GM12872 (cell line): ENCODE data around the gene RBM45.

Experiments
- TF ChIP-seq, protein P1 (sequence below): IDR thresholded peaks from 3 replicates; pipeline ENCODE4 v1.5.1; 2011; ENCODE audit warnings: low read depth, mild to moderate bottlenecking, low read length, moderate library complexity; ENCODE audit not compliant: insufficient read depth

Gene RBM45

DNA sequence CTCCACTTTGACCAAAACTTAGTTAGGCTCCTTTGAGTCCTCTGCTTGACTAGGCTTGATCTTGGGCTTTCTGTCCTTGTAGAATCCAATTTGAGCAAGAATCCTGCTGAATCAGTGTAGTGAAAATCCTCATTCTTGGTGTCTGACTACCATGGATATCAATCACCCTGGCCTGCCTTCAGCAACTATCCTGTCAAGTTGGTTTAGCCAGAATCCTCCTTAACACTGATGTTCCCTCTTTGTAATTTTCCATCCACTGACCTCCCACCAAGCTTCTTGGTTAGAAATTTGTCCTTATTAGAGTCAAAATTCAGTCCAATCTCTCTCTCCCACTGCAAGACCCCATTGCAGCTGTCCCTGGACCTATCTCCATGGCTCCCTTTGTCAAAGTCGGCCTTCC is 494 bp upstream of the RBM45 start:
- TF ChIP-seq, protein P1, sequence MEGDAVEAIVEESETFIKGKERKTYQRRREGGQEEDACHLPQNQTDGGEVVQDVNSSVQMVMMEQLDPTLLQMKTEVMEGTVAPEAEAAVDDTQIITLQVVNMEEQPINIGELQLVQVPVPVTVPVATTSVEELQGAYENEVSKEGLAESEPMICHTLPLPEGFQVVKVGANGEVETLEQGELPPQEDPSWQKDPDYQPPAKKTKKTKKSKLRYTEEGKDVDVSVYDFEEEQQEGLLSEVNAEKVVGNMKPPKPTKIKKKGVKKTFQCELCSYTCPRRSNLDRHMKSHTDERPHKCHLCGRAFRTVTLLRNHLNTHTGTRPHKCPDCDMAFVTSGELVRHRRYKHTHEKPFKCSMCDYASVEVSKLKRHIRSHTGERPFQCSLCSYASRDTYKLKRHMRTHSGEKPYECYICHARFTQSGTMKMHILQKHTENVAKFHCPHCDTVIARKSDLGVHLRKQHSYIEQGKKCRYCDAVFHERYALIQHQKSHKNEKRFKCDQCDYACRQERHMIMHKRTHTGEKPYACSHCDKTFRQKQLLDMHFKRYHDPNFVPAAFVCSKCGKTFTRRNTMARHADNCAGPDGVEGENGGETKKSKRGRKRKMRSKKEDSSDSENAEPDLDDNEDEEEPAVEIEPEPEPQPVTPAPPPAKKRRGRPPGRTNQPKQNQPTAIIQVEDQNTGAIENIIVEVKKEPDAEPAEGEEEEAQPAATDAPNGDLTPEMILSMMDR, result no peak

GRCh38 chr2:178114462-178114861 is 2.2 kb downstream of the RBM45 start:
- TF ChIP-seq, protein P1, result no peak

- TF ChIP-seq, protein P1, result no peak
Measured at GRCh38 chr2:178115271-178115670, 3.0 kb downstream of the RBM45 start.

GRCh38 chr2:178117725-178118124 is 5.5 kb downstream of the RBM45 start:
- TF ChIP-seq, protein P1, result no peak

DNA sequence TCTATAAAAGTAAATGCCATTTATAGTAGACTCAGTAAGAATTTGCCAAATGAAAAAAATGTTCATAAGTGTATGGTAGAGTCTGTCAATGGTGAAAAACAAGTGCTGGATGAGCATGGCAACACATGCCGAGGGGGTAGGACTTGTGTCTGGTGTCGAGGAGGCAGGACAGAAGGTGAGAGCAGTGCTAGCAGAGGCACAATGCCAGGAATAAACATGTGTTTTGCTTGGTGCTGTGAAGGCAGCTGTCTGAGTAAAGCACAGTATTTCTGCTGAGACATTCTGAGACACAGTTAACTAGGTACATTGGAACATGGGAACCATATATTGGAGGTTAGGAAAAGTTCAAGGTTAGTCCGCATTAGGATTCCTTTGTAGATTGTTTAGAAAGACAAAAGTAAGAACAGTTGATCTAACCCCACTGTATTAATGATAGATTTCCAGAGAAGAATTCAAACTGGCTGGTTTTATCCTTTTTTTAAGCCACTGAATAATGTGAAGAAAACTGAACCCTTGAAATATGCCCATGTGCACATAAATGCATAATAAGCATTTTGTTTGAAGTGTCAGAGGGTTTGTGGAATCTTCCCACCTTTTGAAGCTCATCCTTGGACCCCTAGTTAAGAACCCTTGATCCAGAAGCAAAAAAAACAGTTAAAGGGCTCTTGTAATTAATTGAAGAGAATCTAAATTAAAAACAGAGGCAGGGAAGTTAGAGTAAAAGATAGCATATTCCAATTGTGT is 7.1 kb downstream of the RBM45 start:
- TF ChIP-seq, protein P1, result no peak

GRCh38 chr2:178123163-178123562 is 10.9 kb downstream of the RBM45 start:
- TF ChIP-seq, protein P1, result no peak

DNA sequence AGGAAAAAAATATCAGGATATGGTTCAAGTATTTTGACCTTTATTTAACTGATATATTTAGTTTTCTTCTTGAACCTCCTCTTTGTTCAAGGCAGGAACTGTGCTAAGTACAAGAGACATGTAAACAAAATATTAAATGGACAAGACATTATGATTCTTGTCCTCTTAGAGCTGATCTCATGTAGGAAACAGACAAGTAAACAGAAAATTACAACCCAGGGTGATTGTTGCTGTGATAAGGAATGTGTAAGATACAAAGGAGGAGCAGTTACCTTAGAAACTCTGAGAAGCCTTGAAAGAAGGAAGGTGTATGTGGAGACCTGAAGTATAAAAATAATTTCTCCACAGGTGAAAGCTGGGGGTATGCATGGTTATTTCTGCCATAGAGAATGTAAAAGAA is 12.9 kb downstream of the RBM45 start:
- TF ChIP-seq, protein P1, result no peak
